ENCODE results near the gene IGF2BP2.
"Not testable (repeated sequence)": the region's sequence is repeated elsewhere in the genome, so short reads cannot be mapped to it uniquely, and the experiment has no call there.

Gene IGF2BP2

GRCh38 chr3:185657691-185658503, 166.9 kb downstream of the IGF2BP2 start:
- DNase-seq: no peak

GRCh38 chr3:185657211-185657610, 167.6 kb downstream of the IGF2BP2 start:
- no peak for DNase-seq

- DNase-seq: no peak
Observed at GRCh38 chr3:185656321-185656840, 168.5 kb downstream of the IGF2BP2 start.

GRCh38 chr3:185655426-185656320, 169.2 kb downstream of the IGF2BP2 start:
- DNase-seq: no peak

- DNase-seq: no peak
Observed at GRCh38 chr3:185654758-185655145, 170.1 kb downstream of the IGF2BP2 start.

GRCh38 chr3:185653949-185654757, 170.7 kb downstream of the IGF2BP2 start:
- no peak for DNase-seq

GRCh38 chr3:185651971-185652370, 172.9 kb downstream of the IGF2BP2 start:
- DNase-seq: no peak

GRCh38 chr3:185649414-185649813, 175.4 kb downstream of the IGF2BP2 start:
- no peak for DNase-seq

GRCh38 chr3:185648396-185648795, 176.4 kb downstream of the IGF2BP2 start:
- DNase-seq: no peak

GRCh38 chr3:185647880-185648210, 177.0 kb downstream of the IGF2BP2 start:
- DNase-seq: no peak

- DNase-seq: no peak
Observed at GRCh38 chr3:185647134-185647879, 177.5 kb downstream of the IGF2BP2 start.

GRCh38 chr3:185646382-185647133, 178.3 kb downstream of the IGF2BP2 start:
- DNase-seq: no peak

- no peak for DNase-seq
Observed at GRCh38 chr3:185645596-185646381, 179.1 kb downstream of the IGF2BP2 start.

- not testable (repeated sequence) for DNase-seq
Observed at GRCh38 chr3:185645191-185645590, 179.7 kb downstream of the IGF2BP2 start.

- DNase-seq: no peak
Observed at GRCh38 chr3:185640308-185640707, 184.5 kb downstream of the IGF2BP2 start.

- no peak for DNase-seq
Observed at GRCh38 chr3:185639632-185640206, 185.1 kb downstream of the IGF2BP2 start.

GRCh38 chr3:185638651-185639050, 186.2 kb downstream of the IGF2BP2 start:
- DNase-seq: not testable (repeated sequence)

GRCh38 chr3:185637388-185637787, 187.5 kb downstream of the IGF2BP2 start:
- DNase-seq: no peak

GRCh38 chr3:185632996-185633395, 191.8 kb downstream of the IGF2BP2 start:
- DNase-seq: no peak

Measured in NCI-H1694 treated with DMSO at 0.1 percent for 48 hours (cell line).